Measurements from ENCODE around the gene MRPL49.

- TF ChIP-seq CTCF (conservative IDR thresholded peaks at IDR 0.05; ENCODE audit: low read depth, low read length) (no peak), EZH2 (IDR thresholded peaks at IDR 0.05; ENCODE audit: borderline replicate concordance, low read depth, low read length, poor library complexity, severe bottlenecking) (no peak)
Measured at GRCh38 chr11:65113361-65113756, 8.8 kb upstream of the MRPL49 start.

Measured in A673 (cell line).